ENCODE data around the gene DUXA. TPM values are rescaled to one million over a fixed set of nuclear protein-coding genes. Genes with fewer than 3 reads are reported as not detected.
"Not testable (repeated sequence)": the region's sequence is repeated elsewhere in the genome, so short reads cannot be mapped to it uniquely, and the experiment has no call there.

The DUXA gene
- total RNA-seq, 1 experiment from 2014 or later: not detected

- H2AFZ ChIP-seq (ENCODE audit: low read length): no peak overlapping the region
- H3K4me1 ChIP-seq (ENCODE audit: insufficient read depth, low read length): no peaks in the 10 kb centered on the region
- no peak overlapping the region for H3T11ph ChIP-seq (ENCODE audit: low read length)
- H4K20me1 ChIP-seq (ENCODE audit: control insufficient read depth, insufficient read depth, insufficient read length): no peaks in the 10 kb centered on the region
- H3K18ac ChIP-seq (ENCODE audit: insufficient read length, low read depth, low read length): no peak overlapping the region
- H2BK20ac ChIP-seq (ENCODE audit: low read depth, low read length, poor library complexity, severe bottlenecking): no peak overlapping the region
- no peak overlapping the region for H3K4ac ChIP-seq (ENCODE audit: low read depth, low read length)
- TF ChIP-seq CTCF (conservative IDR thresholded peaks at IDR 0.05): no peak
- no peak overlapping the region for H3K9ac ChIP-seq (ENCODE audit: extremely low read depth, insufficient read length, low read length)
- H3K27me3 ChIP-seq (ENCODE audit: insufficient read depth, low read length): no peaks in the 10 kb centered on the region
- Mint-ChIP-seq H3K4me3 (no peak overlapping the region), H3K27ac (no peak overlapping the region), H3K4me1 (no peaks in the 10 kb centered on the region), H3K36me3 (ENCODE audit: insufficient read depth in 1 of 3, low read depth in 3 of 3) (peaks cover 0 to 35% (median 2%) of the 10 kb centered on the region in 3 experiments; a peak in 4 of 7 replicates), H3K27me3 (ENCODE audit: low read depth) (peaks cover 6% of the 10 kb centered on the region), H3K9me3 (peaks cover 80 to 86% of the 10 kb centered on the region in 2 experiments)
- no peak for DNase-seq
- H2BK15ac ChIP-seq (ENCODE audit: low read depth, low read length): no peak overlapping the region
- H3K27ac ChIP-seq (ENCODE audit: insufficient read length, low read depth, low read length): no peak overlapping the region
- no peak overlapping the region for H2BK12ac ChIP-seq (ENCODE audit: insufficient read length, low read depth, low read length)
- H3K79me1 ChIP-seq (ENCODE audit: insufficient read depth, low read depth, low read length, poor library complexity, severe bottlenecking): no peaks in the 10 kb centered on the region
- H3K23me2 ChIP-seq (ENCODE audit: insufficient read length, low read depth, low read length, poor library complexity, severe bottlenecking): no peaks in the 10 kb centered on the region
- no CpG with 5 or more reads among the region's 32 CpGs for WGBS (ENCODE audit: extremely low coverage, insufficient read length, low lambda C conversion rate)
- no peak overlapping the region for H3K4me2 ChIP-seq (ENCODE audit: insufficient read depth, insufficient read length, low read length)
- H2AK5ac ChIP-seq (ENCODE audit: insufficient read length, low read length): no peak overlapping the region
- H3K23ac ChIP-seq (ENCODE audit: insufficient read length, low read depth, low read length): no peak overlapping the region
- H4K8ac ChIP-seq (replicated peaks; ENCODE audit: insufficient read length, low read depth, low read length): no peak overlapping the region
- H4K91ac ChIP-seq (ENCODE audit: insufficient read length, low read depth, low read length): no peak overlapping the region
- no peak overlapping the region for H4K5ac ChIP-seq (ENCODE audit: insufficient read length, low read depth, low read length)
- no peak overlapping the region for H3K14ac ChIP-seq (ENCODE audit: insufficient read depth, low read length)
- no peak overlapping the region for H2BK5ac ChIP-seq (ENCODE audit: insufficient read length, low read length)
- H3K56ac ChIP-seq (ENCODE audit: insufficient read length, low read depth, low read length): no peak overlapping the region
- peaks cover 76% of the 10 kb centered on the region for H3K9me3 ChIP-seq (ENCODE audit: control insufficient read depth, low read depth, low read length)
- H2BK120ac ChIP-seq (ENCODE audit: low read depth, low read length, poor library complexity, severe bottlenecking): no peak overlapping the region
- H3K79me2 ChIP-seq (ENCODE audit: insufficient read depth, low read length): no peaks in the 10 kb centered on the region
Measured at GRCh38 chr19:57118848-57119247, 48.4 kb downstream of the DUXA start.

- H3K9me3 ChIP-seq (ENCODE audit: control insufficient read depth, low read depth, low read length): peaks cover 74% of the 10 kb centered on the region
- H2BK15ac ChIP-seq (ENCODE audit: low read depth, low read length); H3K4me3 Mint-ChIP-seq; DNase-seq; H3K27ac Mint-ChIP-seq; H3K4me1 ChIP-seq (ENCODE audit: insufficient read depth, low read length); H3K79me1 ChIP-seq (ENCODE audit: insufficient read depth, low read depth, low read length, poor library complexity, severe bottlenecking); H2BK120ac ChIP-seq (ENCODE audit: low read depth, low read length, poor library complexity, severe bottlenecking); H4K5ac ChIP-seq (ENCODE audit: insufficient read length, low read depth, low read length); H3K9ac ChIP-seq (ENCODE audit: extremely low read depth, insufficient read length, low read length); H4K20me1 ChIP-seq (ENCODE audit: control insufficient read depth, insufficient read depth, insufficient read length); H3K23ac ChIP-seq (ENCODE audit: insufficient read length, low read depth, low read length); H4K8ac ChIP-seq (replicated peaks; ENCODE audit: insufficient read length, low read depth, low read length); H3K27me3 ChIP-seq (ENCODE audit: insufficient read depth, low read length); H2AFZ ChIP-seq (ENCODE audit: low read length); H4K91ac ChIP-seq (ENCODE audit: insufficient read length, low read depth, low read length); H2BK12ac ChIP-seq (ENCODE audit: insufficient read length, low read depth, low read length); H3K18ac ChIP-seq (ENCODE audit: insufficient read length, low read depth, low read length); H3K4me1 Mint-ChIP-seq; H3K4me2 ChIP-seq (ENCODE audit: insufficient read depth, insufficient read length, low read length); H2AK5ac ChIP-seq (ENCODE audit: insufficient read length, low read length); H3K23me2 ChIP-seq (ENCODE audit: insufficient read length, low read depth, low read length, poor library complexity, severe bottlenecking); H3K14ac ChIP-seq (ENCODE audit: insufficient read depth, low read length); H3K56ac ChIP-seq (ENCODE audit: insufficient read length, low read depth, low read length); H3K79me2 ChIP-seq (ENCODE audit: insufficient read depth, low read length); H3K27me3 Mint-ChIP-seq (ENCODE audit: low read depth); H3K27ac ChIP-seq (ENCODE audit: insufficient read length, low read depth, low read length); H2BK20ac ChIP-seq (ENCODE audit: low read depth, low read length, poor library complexity, severe bottlenecking); H3K4ac ChIP-seq (ENCODE audit: low read depth, low read length); H3T11ph ChIP-seq (ENCODE audit: low read length); H2BK5ac ChIP-seq (ENCODE audit: insufficient read length, low read length): not testable (repeated sequence)
- H3K9me3 Mint-ChIP-seq: peaks cover 81 to 91% of the 10 kb centered on the region in 2 experiments
- no CpG with 5 or more reads among the region's 7 CpGs for WGBS (ENCODE audit: extremely low coverage, insufficient read length, low lambda C conversion rate)
- peaks cover 0 to 39% (median 0%) of the 10 kb centered on the region in 3 experiments; a peak in 4 of 7 replicates for H3K36me3 Mint-ChIP-seq (ENCODE audit: insufficient read depth in 1 of 3, low read depth in 3 of 3)
Measured at GRCh38 chr19:57113501-57113900, 53.8 kb downstream of the DUXA start.

Measured in H9 (cell line).